Effector memory CD4-positive, alpha-beta T cell (primary cell): ENCODE measurements around the gene IARS2.

Experiments used
- DNase-seq, 3 donors: peaks; one replicate each; pipeline ENCODE4 v3.0.0-alpha.2; 2020
- H3K27ac ChIP-seq: 2 replicates; pipeline ENCODE4 v1.7.0; 2013; ENCODE audit warnings: mild to moderate bottlenecking, low read length, moderate library complexity; ENCODE audit not compliant: insufficient read depth, poor library complexity, severe bottlenecking
- H3K27me3 ChIP-seq: replicated peaks from 2 replicates; pipeline ENCODE4 v1.7.0; 2013; ENCODE audit warnings: mild to moderate bottlenecking, low read length; ENCODE audit not compliant: insufficient read depth, control insufficient read depth, poor library complexity, severe bottlenecking
- H3K36me3 ChIP-seq: 2 replicates; pipeline ENCODE4 v1.7.0; 2013; ENCODE audit warnings: mild to moderate bottlenecking, low read length, moderate library complexity; ENCODE audit not compliant: control insufficient read depth, insufficient read depth
- H3K4me1 ChIP-seq: 2 replicates; pipeline ENCODE4 v1.7.0; 2013; ENCODE audit warnings: low read length, mild to moderate bottlenecking; ENCODE audit not compliant: control insufficient read depth, insufficient read depth, poor library complexity, severe bottlenecking
- H3K4me3 ChIP-seq: 2 replicates; pipeline ENCODE4 v1.7.0; 2013; ENCODE audit warnings: low read length, low read depth, mild to moderate bottlenecking; ENCODE audit not compliant: insufficient read depth, poor library complexity, severe bottlenecking
- H3K9me3 ChIP-seq: 2 replicates; pipeline ENCODE4 v1.7.0; 2013; ENCODE audit warnings: mild to moderate bottlenecking, low read length, moderate library complexity; ENCODE audit not compliant: control insufficient read depth
- total RNA-seq, 3 donors: gene quantifications; one replicate each; lab custom pipeline; 2026; lab: John Stamatoyannopoulos, UW

The IARS2 gene
- total RNA-seq = 60.1 to 76.9 (median 75.1) reads per million in 3 donors

DNA sequence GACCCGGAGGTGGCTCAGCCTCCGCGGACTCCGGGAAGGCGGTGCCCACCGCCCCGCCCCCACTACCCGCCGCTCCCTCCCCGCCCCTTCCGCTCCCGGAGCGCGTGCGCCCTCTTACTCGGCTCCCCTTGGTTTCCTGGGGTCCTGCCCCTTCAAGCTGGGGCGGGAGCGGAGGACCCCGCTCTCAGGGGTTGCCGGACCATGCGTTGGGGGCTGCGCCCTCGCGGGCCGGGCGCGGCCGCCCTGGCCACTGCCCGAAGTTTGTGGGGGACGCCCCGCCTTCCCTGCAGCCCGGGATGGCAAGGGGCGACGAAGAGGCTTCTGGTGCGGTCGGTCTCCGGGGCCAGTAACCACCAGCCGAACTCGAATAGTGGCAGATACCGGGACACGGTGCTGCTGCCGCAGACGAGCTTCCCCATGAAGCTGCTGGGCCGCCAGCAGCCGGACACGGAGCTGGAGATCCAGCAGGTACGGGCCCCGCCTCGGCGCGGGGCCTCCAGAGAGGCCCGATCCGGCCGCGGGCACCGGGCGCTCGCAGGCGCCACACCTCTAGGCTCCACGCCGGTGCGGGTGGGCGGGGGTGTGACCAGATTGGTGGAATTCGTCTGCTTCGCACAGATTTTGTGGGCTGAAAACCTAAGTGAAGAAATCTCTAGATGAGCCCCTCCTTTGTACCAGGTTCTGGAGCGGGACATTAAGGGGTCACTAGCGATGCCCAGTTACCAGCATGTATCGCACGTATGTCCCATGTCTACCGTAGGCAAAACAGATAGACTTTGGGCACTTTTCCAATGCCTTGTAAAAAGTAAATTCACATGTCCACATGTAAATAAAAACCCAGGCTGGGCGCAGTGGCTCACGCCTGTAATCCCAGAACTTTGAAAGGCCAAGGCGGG is at the start of gene IARS2:
Gene IARS2, plus strand, starts transcription at position 117 of the 896 bp plus-strand sequence. Its CDS starts 85 bp downstream, at position 202.
- Histone ChIP-seq H3K9me3 (no peaks in the 10 kb centered on the region), H3K27me3 (no peaks in the 10 kb centered on the region), H3K36me3 (peaks cover 5% of the 10 kb centered on the region), H3K27ac (peak within 1 kb of the TSS; percentile 84), H3K4me1 (peaks cover 7% of the 10 kb centered on the region), H3K4me3 (peak within 1 kb of the TSS; percentile 100)
- peak; percentile 86 to 88 (median 86) for DNase-seq

DNA sequence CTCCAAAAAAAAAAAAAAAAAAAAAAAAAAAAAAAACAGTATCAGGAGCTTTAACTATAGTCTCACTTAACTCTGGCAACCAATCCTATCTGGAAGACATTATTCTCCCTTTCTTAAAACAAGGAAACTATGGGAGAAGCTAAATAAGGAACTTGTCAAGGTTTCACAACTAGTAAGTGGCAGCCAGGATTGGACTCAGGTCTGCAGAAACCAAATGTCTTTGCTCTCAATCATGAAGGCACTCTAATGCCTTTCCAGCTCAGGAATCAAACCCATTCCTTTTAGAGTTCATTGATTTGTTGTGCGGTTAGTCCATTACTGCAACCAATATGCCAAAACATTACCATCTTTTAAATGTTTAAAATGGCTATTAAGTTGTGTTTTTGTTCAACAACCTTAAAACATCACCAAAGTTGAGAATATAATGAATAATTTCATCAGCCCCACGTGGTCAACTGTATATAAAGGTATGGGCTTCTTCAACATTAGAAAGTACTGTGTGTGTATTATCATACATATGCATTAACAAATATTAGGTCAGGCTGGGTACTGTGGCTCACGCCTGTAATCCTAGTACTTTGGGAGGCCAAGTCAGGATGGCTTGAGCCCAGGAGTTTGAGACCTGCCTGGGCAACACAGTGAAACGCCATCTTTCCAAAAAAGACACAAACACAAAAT is 49.1 kb upstream of the IARS2 start:
- DNase-seq = no peak
- Histone ChIP-seq H3K27ac (peak overlapping the region; percentile 91), H3K27me3 (no peaks in the 10 kb centered on the region), H3K36me3 (peaks cover 11% of the 10 kb centered on the region), H3K9me3 (no peaks in the 10 kb centered on the region), H3K4me1 (no peaks in the 10 kb centered on the region), H3K4me3 (peak overlapping the region; percentile 97)

DNA sequence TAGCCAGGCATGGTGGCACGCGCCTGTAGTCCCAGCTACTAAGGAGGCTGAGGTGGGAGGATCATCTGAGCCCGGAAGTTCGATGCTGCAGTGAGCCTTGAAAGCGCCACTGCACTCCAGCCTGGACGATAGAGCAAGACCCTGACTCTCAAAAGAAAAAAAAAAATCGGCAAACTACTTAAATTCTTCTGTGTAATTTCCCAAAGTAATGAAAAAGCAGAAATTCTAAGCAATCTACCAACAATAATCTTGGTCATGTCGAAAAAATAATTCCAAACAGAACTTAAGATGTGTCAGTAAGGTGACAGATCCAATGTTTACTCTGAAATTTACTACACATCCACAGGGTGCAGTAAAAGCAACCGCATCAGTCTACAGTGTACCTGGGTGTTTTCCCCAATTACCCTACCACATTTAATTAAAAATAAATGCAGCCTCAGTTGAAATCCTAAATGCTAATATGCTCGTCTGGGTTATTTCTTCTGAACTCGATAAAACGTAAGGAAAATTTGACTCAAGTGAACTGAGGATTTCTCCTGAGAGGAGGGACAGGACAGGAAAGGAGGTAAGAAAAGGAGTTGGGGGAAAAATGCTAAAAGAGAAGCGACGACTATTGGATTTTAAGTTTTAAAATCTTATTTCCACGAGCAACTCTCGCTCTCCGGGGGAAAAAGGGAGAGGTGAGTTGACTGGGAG is 48.4 kb upstream of the IARS2 start:
- Histone ChIP-seq H3K4me3 (peak overlapping the region; percentile 97), H3K9me3 (no peaks in the 10 kb centered on the region), H3K36me3 (peaks cover 5% of the 10 kb centered on the region), H3K27me3 (no peaks in the 10 kb centered on the region), H3K4me1 (no peaks in the 10 kb centered on the region), H3K27ac (peak overlapping the region; percentile 91)
- DNase-seq = no peak

DNA sequence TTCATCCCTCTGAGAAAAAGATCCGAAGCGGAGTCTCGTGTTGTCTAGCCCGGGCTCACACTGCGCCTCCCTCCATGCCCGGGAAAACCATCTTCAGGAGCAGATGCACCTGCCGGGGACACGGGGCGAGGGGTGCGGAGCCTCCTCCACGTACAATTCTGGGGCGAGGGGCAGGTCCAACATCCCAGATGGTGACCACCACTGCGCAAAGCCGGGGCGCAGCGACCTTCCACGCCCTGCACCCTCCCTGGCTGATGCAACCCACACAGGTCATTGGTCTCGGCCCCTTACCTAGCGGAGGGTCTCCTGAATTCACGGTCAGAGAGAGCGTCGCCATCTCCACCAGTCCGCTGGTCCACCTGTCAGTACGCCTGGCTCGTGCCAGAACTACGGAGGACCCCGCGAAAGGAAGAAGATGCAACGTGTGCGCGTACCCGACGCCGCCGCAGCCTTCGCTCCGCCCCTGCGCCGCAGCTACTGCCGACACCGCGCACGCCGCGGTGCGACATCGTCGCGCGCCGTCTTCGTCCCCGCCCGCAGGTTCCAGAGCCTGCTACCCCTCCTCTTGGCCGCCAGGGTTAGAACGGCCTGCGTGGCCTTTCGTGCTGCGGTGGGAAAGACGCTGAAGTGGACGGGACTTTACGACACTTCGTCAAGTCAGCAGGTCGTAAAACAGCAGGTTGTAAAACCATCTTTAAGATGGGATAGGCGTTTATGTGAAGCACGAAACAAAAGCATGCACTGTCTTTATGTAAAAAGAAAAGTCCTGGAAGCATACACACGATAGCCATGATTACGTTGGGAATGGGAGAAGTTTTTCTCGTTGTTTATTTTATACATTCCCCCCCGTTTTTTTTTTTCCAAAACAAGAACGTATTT is 47.6 kb upstream of the IARS2 start, which contains the start of gene EPRS1:
Gene EPRS1, minus strand, starts transcription at position 454 of the 879 bp plus-strand sequence. Its CDS starts 117 bp downstream, at position 337.
- H3K4me3 ChIP-seq = peak within 1 kb of the TSS; percentile 97
- H3K9me3 ChIP-seq = no peaks in the 10 kb centered on the region
- H3K27me3 ChIP-seq = no peaks in the 10 kb centered on the region
- peak within 1 kb of the TSS; percentile 91 for H3K27ac ChIP-seq
- H3K36me3 ChIP-seq = peaks cover under 1% of the 10 kb centered on the region
- peak; percentile 90 to 92 (median 90) for DNase-seq
- no peaks in the 10 kb centered on the region for H3K4me1 ChIP-seq

DNA sequence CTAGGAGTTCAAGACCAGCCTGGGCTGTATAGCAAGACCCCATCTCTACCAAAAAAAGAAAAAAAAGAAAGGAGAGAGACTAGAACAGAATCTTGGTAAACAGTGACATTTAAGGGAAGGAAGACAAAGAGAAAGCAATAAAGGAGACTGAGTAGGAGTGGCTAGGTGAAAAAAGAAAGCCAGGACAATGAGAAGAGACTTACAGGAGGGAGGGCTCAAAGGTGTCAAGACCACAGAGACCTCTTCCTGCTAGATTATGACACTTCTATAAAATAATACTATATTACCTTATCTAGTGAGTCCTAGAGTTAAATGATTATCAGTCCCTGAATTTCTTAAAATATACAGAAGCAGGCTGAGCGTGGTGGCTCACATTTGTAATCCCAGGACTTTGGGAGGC is 37.6 kb upstream of the IARS2 start:
- H3K36me3 ChIP-seq = peaks cover 5% of the 10 kb centered on the region
- DNase-seq = no peak
- H3K27me3 ChIP-seq = no peaks in the 10 kb centered on the region

DNA sequence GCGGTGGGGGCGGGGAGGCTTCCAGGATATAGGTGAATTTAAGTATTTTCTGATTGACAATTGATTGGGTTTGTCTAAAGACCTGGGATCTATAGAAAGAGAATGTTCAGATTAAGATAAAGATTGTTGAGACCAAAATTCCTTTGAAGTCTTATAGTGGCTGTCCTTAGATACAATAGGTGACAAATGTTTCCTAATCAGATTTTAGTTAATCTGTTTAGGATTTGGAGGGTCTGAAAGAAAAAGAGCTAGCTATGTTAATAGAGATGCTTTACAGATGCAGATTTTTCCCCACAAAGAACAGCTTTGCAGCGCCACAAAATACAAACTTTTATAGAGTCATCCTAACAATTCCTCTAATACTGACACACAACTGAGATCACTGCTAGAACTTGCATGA is 33.1 kb upstream of the IARS2 start:
- H3K4me1 ChIP-seq = no peaks in the 10 kb centered on the region
- no peaks in the 10 kb centered on the region for H3K9me3 ChIP-seq
- H3K4me3 ChIP-seq = no peak overlapping the region
- no peaks in the 10 kb centered on the region for H3K27me3 ChIP-seq
- peaks cover 25% of the 10 kb centered on the region for H3K36me3 ChIP-seq
- DNase-seq = no peak
- no peak overlapping the region for H3K27ac ChIP-seq

More for the DNA sequence above, 37.6 kb upstream of the IARS2 start:
- Histone ChIP-seq H3K4me1 (no peaks in the 10 kb centered on the region), H3K4me3 (no peak overlapping the region), H3K9me3 (no peaks in the 10 kb centered on the region), H3K27ac (no peak overlapping the region)

DNA sequence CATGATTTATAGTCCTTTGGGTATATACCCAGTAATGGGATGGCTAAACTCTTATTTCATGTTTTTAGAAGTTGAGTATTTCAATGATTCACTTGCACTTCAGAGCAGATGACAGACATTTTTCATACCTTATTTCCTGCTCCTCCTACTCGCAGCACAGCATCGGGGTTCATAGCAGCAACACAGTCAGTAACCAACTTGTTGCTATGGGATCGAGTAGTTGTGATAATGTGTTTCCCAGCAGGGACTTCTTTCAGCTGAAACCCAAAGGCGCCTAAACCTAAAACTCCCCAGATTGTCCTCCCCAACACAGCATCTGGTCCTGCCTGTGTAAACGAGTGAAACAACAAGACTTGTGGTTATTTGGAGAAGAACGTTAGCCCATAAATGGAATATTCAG is 31.3 kb upstream of the IARS2 start:
- no peak overlapping the region for H3K27ac ChIP-seq
- H3K9me3 ChIP-seq = no peaks in the 10 kb centered on the region
- no peaks in the 10 kb centered on the region for H3K27me3 ChIP-seq
- no peaks in the 10 kb centered on the region for H3K4me1 ChIP-seq
- peaks cover 35% of the 10 kb centered on the region for H3K36me3 ChIP-seq
- no peak overlapping the region for H3K4me3 ChIP-seq
- DNase-seq = no peak

DNA sequence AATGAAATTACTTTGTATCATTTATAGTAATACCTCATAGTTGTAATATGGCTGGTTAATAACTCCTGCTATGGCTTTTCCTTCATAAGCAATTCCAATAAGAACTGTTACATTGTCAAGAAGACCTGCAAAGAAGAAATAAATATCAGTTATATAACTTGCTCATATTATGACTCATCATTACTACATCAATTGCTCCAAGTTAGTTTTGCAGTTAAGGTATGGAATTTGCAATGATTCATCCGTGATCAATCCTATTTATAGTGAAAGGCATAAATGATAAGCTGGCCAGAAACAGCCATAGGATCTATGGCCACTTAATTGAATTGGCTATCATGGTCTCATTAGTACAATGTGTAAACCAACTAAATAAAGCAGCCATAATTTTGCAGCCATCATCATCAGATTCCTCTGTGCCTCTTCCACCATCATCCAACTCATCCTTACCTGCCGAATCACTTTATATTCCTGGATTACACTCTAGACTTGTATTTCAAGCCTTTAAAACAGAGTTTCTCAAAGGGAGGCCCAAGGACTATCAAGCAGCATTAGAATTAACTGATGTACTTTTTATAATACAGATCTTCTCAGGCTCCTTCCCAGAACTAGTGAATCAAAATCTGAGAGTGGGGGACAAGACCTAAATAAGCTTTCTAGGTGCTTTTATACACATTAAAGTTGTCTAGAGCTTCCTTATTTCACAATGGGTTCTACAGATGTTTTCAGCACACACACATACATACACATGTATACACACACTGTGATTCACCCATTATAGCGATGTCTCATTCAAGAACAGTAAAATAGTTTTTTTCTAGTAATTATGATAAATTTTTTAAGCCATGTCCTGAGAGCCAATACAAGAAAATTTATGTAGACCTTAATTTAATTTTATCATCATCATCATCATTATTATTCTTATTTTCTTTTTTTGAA is 26.4 kb upstream of the IARS2 start:
- Histone ChIP-seq H3K4me1 (no peaks in the 10 kb centered on the region), H3K4me3 (no peak overlapping the region), H3K36me3 (peaks cover 43% of the 10 kb centered on the region), H3K27ac (no peak overlapping the region), H3K9me3 (no peaks in the 10 kb centered on the region), H3K27me3 (no peaks in the 10 kb centered on the region)
- no peak for DNase-seq
